Karpas-422 (cell line): ENCODE results near the gene NFKBIE. TPM values are rescaled to one million over a fixed set of nuclear protein-coding genes. Genes with fewer than 3 reads are reported as not detected.
A peak's percentile ranks its signal among the peaks of the same experiment; 100 is the strongest.

Experiments used
- DNase-seq: peaks from one replicate; pipeline ENCODE4 v3.0.0-alpha.2; 2015
- H2AFZ ChIP-seq: fragments of 200-600 bp; sonication (generic); 2 replicates; pipeline ENCODE4 v1.6.1; 2014; ENCODE audit warnings: antibody characterized with exemption, low read length, mixed read lengths
- H3K27ac ChIP-seq: fragments of 200-600 bp; sonication (generic); 2 replicates; pipeline ENCODE4 v1.5.1; 2014; ENCODE audit warnings: mild to moderate bottlenecking, low read length, moderate library complexity
- H3K27me3 ChIP-seq: fragments of 200-600 bp; sonication (generic); 2 replicates; pipeline ENCODE4 v1.6.1; 2014; ENCODE audit warnings: low read length, mixed read lengths
- H3K36me3 ChIP-seq: fragments of 200-600 bp; sonication (generic); 2 replicates; pipeline ENCODE4 v1.6.1; 2014; ENCODE audit warnings: low read length, mixed read lengths; ENCODE audit not compliant: insufficient read depth
- H3K4me1 ChIP-seq: fragments of 200-600 bp; sonication (generic); 2 replicates; pipeline ENCODE4 v1.6.1; 2014; ENCODE audit warnings: mild to moderate bottlenecking, low read length, mixed read lengths
- H3K4me2 ChIP-seq: fragments of 200-600 bp; sonication (generic); 2 replicates; pipeline ENCODE4 v1.6.1; 2014; ENCODE audit warnings: low read length, low read depth, mild to moderate bottlenecking; ENCODE audit not compliant: poor library complexity, severe bottlenecking
- H3K4me3 ChIP-seq: fragments of 200-600 bp; sonication (generic); 2 replicates; pipeline ENCODE4 v1.5.1; 2014; ENCODE audit warnings: mild to moderate bottlenecking, antibody characterized with exemption, low read length, mixed read lengths
- H3K79me2 ChIP-seq: fragments of 200-600 bp; sonication (generic); 2 replicates; pipeline ENCODE4 v1.6.1; 2014; ENCODE audit warnings: mild to moderate bottlenecking, low read length, mixed read lengths
- H3K9ac ChIP-seq: fragments of 200-600 bp; sonication (generic); 2 replicates; pipeline ENCODE4 v1.6.0; 2014; ENCODE audit warnings: low read length
- H3K9me2 ChIP-seq: fragments of 200-600 bp; sonication (generic), shearing (Covaris generic); replicated peaks from 2 replicates; pipeline ENCODE4 v1.6.0; 2014; ENCODE audit warnings: mild to moderate bottlenecking, low read length, moderate library complexity; ENCODE audit not compliant: insufficient read depth
- H3K9me3 ChIP-seq: fragments of 300-700, 200-600 bp; sonication (generic); 2 replicates; pipeline ENCODE4 v1.6.1; 2014; ENCODE audit warnings: low read length, mixed read lengths
- H4K20me1 ChIP-seq: fragments of 200-600 bp; sonication (generic); 2 replicates; pipeline ENCODE4 v1.6.1; 2014; ENCODE audit warnings: mild to moderate bottlenecking, antibody characterized with exemption, low read length, low read depth; ENCODE audit not compliant: insufficient read depth
- total RNA-seq: library from RNA; depleted of rRNA; stranded (reverse); fragments of >200 nt; shearing (Covaris generic); gene quantifications from 2 replicates; pipeline ENCODE4 v1.2.3, GENCODE V29; 2014; ENCODE audit warnings: low replicate concordance

Gene NFKBIE
- total RNA-seq, 1 experiment from 2014 or later: 26.1 TPM

DNA sequence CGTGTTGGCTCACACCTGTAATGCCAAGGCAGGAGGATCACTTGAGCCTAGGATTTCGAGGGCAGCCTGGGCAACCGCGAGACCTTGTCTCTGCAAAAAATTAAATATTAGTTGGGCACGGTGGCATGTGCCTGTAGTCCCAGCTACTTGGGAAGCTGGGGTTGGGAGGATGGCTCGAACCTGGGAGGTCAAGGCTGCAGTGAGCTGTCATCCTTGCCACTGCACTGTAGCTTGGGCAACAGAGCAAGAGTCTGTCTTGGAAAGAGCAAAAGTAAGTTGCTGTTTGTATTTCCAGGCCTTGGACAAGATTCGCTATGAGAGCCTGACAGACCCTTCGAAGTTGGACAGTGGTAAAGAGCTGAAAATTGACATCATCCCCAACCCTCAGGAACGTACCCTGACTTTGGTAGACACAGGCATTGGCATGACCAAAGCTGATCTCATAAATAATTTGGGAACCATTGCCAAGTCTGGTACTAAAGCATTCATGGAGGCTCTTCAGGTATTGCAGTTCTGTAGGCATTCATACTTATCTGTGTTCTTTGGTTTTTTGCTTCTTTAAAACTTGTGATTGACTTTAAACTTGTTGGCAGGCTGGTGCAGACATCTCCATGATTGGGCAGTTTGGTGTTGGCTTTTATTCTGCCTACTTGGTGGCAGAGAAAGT, 16.1 kb downstream of the NFKBIE start:
- Histone ChIP-seq H3K27ac (no peak overlapping the region), H3K36me3 (peaks cover 65% of the 10 kb centered on the region)

DNA sequence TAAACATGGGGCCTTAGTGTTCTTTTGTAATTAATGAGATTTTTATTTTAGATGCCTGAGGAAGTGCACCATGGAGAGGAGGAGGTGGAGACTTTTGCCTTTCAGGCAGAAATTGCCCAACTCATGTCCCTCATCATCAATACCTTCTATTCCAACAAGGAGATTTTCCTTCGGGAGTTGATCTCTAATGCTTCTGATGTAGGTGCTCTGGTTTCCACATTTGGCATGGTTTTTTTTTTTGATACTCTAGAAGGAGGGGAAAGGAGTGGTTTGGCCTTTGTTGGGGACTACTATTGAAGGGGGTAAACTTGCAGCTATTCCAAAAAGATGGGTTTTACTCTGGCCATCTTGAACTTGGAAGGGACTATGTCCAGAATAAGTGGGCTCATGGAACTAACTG, 16.8 kb downstream of the NFKBIE start:
- Histone ChIP-seq H3K4me3 (peak overlapping the region; percentile 95), H3K4me2 (peak overlapping the region; percentile 86), H3K4me1 (peaks cover 44% of the 10 kb centered on the region), H3K9me2 (no peaks in the 10 kb centered on the region), H2AFZ (no peak overlapping the region), H3K9me3 (no peaks in the 10 kb centered on the region), H3K27me3 (no peaks in the 10 kb centered on the region), H3K36me3 (peaks cover 60% of the 10 kb centered on the region), H3K27ac (peak overlapping the region; percentile 91), H3K9ac (peak overlapping the region; percentile 97), H3K79me2 (peaks cover 42% of the 10 kb centered on the region), H4K20me1 (peaks cover 51% of the 10 kb centered on the region)
- no peak for DNase-seq

More for the DNA sequence above, 16.1 kb downstream of the NFKBIE start:
- Histone ChIP-seq H3K9ac (peak overlapping the region; percentile 97), H3K4me2 (peak overlapping the region; percentile 86), H3K27me3 (no peaks in the 10 kb centered on the region), H3K79me2 (peaks cover 42% of the 10 kb centered on the region), H3K4me1 (peaks cover 50% of the 10 kb centered on the region), H4K20me1 (peaks cover 54% of the 10 kb centered on the region), H3K9me2 (no peaks in the 10 kb centered on the region), H2AFZ (no peak overlapping the region), H3K9me3 (no peaks in the 10 kb centered on the region), H3K4me3 (peak overlapping the region; percentile 95; the same call in 1 of the 2 replicates)
- no peak for DNase-seq

DNA sequence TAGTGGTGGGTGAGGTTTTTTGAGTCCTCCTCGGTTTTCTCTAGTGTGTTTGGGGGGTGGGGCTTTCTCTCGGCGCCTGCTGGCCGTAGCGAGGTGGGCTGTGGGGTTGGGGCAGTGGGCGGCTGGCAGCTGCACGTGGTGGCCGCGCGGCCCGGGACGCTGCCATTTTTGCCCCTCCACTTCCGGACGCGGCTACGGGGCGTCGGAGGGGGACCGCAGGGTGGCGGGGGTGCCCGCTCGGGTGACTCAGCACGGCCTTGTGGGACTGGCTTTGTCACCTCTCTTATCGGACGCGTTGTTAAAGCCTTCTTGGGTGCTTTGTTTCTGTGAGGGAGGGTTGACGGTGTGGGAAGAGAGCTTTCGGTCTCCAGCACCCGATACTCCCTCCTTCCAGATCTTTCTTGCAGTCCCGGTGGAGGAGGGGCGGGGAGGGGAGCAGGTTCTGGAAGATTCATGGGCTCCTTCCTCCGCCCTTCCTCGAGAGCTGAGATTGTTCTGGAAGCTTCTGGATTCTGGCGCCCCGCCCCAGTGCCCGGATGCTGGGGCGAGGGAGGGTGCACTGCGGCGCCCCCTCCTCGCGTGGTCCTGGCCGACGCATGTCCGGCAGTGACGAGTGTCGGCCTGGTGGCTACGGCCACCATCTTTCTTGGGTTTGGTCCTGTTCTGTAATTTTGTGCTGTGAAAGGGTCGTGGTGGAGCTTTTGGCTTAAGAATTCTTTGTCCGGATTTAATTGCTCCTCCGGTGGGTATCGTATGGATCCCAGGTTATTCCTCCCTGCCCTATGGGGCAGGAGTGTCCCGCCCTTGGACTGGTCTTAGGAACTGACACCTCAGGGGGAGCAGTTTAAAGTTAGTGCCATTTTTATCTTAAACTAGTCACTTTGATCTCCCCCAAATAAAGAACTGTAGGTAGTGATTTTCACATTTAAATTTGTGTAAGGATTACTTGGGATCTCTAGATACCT, 17.7 kb downstream of the NFKBIE start:
- Histone ChIP-seq H3K9ac (peak overlapping the region; percentile 97), H3K27me3 (no peaks in the 10 kb centered on the region), H3K27ac (peak overlapping the region; percentile 91), H3K9me3 (no peaks in the 10 kb centered on the region), H3K4me1 (peaks cover 37% of the 10 kb centered on the region), H4K20me1 (peaks cover 51% of the 10 kb centered on the region), H3K4me2 (peak overlapping the region; percentile 86), H3K4me3 (peak overlapping the region; percentile 95), H3K36me3 (peaks cover 50% of the 10 kb centered on the region), H3K79me2 (peaks cover 42% of the 10 kb centered on the region), H3K9me2 (no peaks in the 10 kb centered on the region), H2AFZ (no peak overlapping the region)
- peak; percentile 83 for DNase-seq

DNA sequence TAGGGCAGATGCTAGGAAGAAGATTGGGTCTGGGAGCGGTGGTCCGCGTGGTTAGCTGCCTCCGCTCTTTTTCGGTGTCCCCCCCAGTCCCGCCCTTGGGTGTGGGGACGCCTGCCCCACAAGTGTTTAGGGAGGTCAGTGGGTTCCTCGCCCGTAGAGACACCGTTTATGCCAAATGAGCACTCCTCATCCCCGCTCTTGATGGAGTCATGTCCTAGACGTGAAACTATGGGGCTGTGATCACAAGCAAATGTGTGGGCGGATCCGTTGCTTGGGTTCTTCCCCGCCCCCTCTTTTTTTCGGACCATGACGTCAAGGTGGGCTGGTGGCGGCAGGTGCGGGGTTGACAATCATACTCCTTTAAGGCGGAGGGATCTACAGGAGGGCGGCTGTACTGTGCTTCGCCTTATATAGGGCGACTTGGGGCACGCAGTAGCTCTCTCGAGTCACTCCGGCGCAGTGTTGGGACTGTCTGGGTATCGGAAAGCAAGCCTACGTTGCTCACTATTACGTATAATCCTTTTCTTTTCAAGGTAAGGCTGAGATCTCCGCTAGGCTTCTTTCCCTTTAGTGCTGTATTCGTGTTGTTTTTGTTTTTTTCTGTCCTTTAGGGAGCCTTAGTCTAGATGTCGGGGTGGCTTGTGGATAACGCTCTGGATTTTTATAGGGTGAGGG, 18.6 kb downstream of the NFKBIE start, which contains the start of gene HSP90AB1:
Gene HSP90AB1, plus strand, starts transcription at position 439 of the 675 bp plus-strand sequence. CDS start 1,529 bp downstream, outside the sequence.
- peak within 1 kb of the TSS; percentile 72; the same call in 1 of the 2 replicates for H2AFZ ChIP-seq
- peak within 1 kb of the TSS; percentile 95 for H3K4me3 ChIP-seq

DNA sequence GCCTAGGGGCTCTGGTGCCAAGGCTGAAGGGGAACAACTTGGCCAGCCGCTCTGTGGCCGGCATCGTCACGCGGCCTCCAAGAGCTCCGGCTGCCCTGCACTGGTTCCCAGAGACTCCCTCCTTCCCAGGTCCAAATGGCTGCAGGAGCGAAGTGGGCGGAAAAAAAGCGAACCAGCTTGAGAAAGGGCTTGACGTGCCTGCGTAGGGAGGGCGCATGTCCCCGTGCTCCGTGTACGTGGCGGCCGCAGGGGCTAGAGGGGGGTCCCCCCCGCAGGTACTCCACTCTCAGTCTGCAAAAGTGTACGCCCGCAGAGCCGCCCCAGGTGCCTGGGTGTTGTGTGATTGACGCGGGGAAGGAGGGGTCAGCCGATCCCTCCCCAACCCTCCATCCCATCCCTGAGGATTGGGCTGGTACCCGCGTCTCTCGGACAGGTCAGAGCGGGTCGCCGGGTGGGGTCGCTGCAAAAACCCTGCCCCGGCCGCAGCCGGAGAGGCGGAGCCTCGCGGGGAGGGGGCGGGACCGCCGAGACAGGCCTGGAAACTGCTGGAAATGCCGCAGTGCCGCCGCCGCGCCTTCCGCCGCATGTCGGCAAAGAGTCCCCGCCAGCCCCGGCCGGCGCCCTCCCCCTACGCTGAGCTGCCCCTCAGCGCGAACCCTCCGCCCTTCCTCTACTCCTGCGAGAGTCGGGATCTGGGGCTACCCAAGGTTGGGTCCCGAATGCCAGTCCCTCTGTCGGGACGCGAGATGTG, 19.3 kb downstream of the NFKBIE start:
- Histone ChIP-seq H3K27me3 (no peaks in the 10 kb centered on the region), H3K4me3 (peak overlapping the region; percentile 95), H3K4me1 (peaks cover 35% of the 10 kb centered on the region), H4K20me1 (peaks cover 41% of the 10 kb centered on the region), H3K9me3 (no peaks in the 10 kb centered on the region), H3K27ac (peak overlapping the region; percentile 64), H3K79me2 (peaks cover 42% of the 10 kb centered on the region), H3K9me2 (no peaks in the 10 kb centered on the region), H2AFZ (peak overlapping the region; percentile 72; the same call in 1 of the 2 replicates), H3K4me2 (peak overlapping the region; percentile 86), H3K9ac (peak overlapping the region; percentile 97), H3K36me3 (peaks cover 39% of the 10 kb centered on the region)
- peak; percentile 93 for DNase-seq

More for the DNA sequence above, 18.6 kb downstream of the NFKBIE start, which contains the start of gene HSP90AB1:
- Histone ChIP-seq H3K27ac (peak within 1 kb of the TSS; percentile 91), H3K79me2 (peaks cover 42% of the 10 kb centered on the region), H3K4me1 (peaks cover 37% of the 10 kb centered on the region), H3K9ac (peak within 1 kb of the TSS; percentile 97), H4K20me1 (peaks cover 46% of the 10 kb centered on the region), H3K36me3 (peaks cover 45% of the 10 kb centered on the region), H3K9me3 (no peaks in the 10 kb centered on the region), H3K4me2 (peak within 1 kb of the TSS; percentile 86), H3K27me3 (no peaks in the 10 kb centered on the region), H3K9me2 (no peaks in the 10 kb centered on the region)
- peak; percentile 99 for DNase-seq

DNA sequence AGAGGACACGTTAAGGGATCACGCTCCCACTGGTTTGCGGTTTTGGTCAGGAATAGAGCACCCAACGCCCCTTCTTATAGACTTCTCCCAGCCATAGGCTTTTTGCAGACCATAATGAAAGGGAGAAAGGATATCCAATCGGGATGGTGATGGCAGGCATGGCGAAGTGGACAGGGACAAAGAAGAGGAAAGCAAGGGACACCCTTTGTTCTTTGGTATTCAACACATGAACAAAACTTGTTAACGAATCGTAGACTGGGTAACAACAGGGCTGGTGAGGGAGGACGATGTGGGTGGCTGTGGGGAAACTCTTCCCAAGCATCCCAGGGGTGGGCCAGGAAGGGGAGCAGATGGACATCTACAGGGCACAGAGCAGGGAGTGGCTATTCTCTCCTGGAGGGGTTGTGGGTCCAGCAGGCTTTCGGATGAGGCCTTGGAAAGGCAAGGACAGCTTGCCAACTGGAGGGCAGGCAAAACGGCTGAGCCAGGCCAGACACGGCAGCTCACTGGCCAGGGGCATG, 19.9 kb downstream of the NFKBIE start:
- no peaks in the 10 kb centered on the region for H3K9me3 ChIP-seq
- no peaks in the 10 kb centered on the region for H3K27me3 ChIP-seq
- H3K27ac ChIP-seq: no peak overlapping the region
- no peak for DNase-seq
- peaks cover 33% of the 10 kb centered on the region for H3K36me3 ChIP-seq
- H3K9ac ChIP-seq: peak overlapping the region; percentile 97
- no peaks in the 10 kb centered on the region for H3K9me2 ChIP-seq
- H3K4me3 ChIP-seq: peak overlapping the region; percentile 95
- peak overlapping the region; percentile 72; the same call in 1 of the 2 replicates for H2AFZ ChIP-seq
- peak overlapping the region; percentile 86 for H3K4me2 ChIP-seq
- peaks cover 31% of the 10 kb centered on the region for H3K4me1 ChIP-seq
- peaks cover 35% of the 10 kb centered on the region for H4K20me1 ChIP-seq
- peaks cover 36% of the 10 kb centered on the region for H3K79me2 ChIP-seq

DNA sequence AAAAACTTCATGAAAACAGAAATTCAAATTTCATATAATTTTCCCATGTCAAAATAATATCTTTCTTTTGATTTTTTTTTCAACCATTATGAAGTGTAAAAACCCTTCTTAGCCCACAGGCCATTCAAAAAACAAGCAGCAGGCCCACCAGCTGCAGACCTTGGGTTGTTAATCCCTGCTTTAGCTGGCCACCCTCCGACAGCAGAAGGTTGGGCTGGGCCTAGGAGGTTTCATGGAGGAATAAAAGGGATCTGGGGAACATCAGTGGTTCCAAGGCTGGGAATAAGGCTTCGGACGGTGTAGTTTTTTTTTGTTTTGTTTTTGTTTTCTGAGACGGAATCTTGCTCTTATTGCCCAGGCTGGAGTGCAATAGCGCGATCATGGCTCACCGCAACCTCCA, 22.0 kb downstream of the NFKBIE start:
- Histone ChIP-seq H3K27ac (no peak overlapping the region), H3K27me3 (no peaks in the 10 kb centered on the region), H3K9me2 (no peaks in the 10 kb centered on the region), H2AFZ (no peak overlapping the region), H3K9me3 (no peaks in the 10 kb centered on the region), H3K4me1 (peaks cover 15% of the 10 kb centered on the region), H3K4me2 (no peak overlapping the region), H3K9ac (no peak overlapping the region), H3K79me2 (peaks cover 15% of the 10 kb centered on the region), H4K20me1 (peaks cover 14% of the 10 kb centered on the region), H3K36me3 (peaks cover 12% of the 10 kb centered on the region), H3K4me3 (no peak overlapping the region)
- DNase-seq: no peak
